ENCODE measurements around the gene DAAM2.

- TF ChIP-seq CTCF (IDR thresholded peaks at IDR 0.05) (no peak), POLR2AphosphoS5 (IDR thresholded peaks at IDR 0.05) (no peak), POLR2A (IDR thresholded peaks at IDR 0.05) (no peak), EP300 (IDR thresholded peaks at IDR 0.05; ENCODE audit: low read depth) (no peak)
Measured at GRCh38 chr6:39806278-39806677, 14.1 kb downstream of the DAAM2 start.
